ENCODE results near the gene CASS4.
A peak's percentile ranks its signal among the peaks of the same experiment; 100 is the strongest.
"Not testable (repeated sequence)": the region's sequence is repeated elsewhere in the genome, so short reads cannot be mapped to it uniquely, and the experiment has no call there.

CASS4 gene

GRCh38 chr20:56383334-56383733, 28.7 kb upstream of the CASS4 start:
- TF ChIP-seq CTCF (IDR thresholded peaks at IDR 0.05; ENCODE audit: borderline replicate concordance, insufficient read depth, low read depth, low read length) = no peak
- H3K4me3 ChIP-seq (ENCODE audit: low read depth, low read length) = no peak overlapping the region

- H3K4me3 ChIP-seq (ENCODE audit: low read depth, low read length) = no peak overlapping the region
- no peak for TF ChIP-seq CTCF (IDR thresholded peaks at IDR 0.05; ENCODE audit: borderline replicate concordance, insufficient read depth, low read depth, low read length)
Measured at GRCh38 chr20:56385130-56385529, 26.9 kb upstream of the CASS4 start.

DNA sequence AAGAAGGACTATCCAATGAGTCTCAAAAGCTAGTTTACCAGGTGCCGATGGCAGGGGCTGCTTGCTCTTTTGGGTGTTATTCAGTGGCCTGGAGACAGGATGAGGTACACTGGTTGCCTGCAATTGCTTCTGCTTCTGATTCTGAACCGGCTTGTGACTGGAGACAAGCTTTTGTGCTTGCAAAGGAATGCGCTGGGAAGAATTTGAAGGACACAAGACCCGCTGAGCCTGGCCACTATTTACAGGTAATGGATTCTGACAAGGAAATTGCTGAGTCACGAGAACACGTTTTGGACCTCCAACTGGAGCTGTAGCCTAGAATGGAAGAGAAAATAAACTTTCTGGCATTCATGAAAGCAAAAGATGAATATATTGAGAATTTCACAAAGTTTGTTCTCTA, 25.8 kb upstream of the CASS4 start:
- no peak for TF ChIP-seq CTCF (IDR thresholded peaks at IDR 0.05; ENCODE audit: borderline replicate concordance, insufficient read depth, low read depth, low read length)

DNA sequence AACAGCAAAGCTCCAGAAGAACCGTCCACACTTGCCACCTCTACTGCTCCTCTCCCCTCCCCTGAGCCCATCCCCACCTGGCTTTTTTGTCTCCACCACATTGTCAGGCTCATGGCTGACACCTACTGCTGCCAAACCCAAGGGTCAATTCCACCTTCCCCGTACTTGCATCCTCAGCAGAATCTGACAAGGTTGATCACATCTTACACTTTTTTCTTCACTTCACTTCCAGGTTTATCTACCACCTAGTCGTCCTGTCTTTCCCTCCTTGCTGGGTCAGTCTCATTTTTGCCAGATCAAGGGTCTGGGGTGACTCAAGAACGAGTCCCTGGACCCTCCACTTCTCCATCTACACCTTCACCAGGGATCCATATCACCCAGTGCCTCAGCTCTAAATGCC, 23.2 kb upstream of the CASS4 start:
- TF ChIP-seq CTCF (IDR thresholded peaks at IDR 0.05; ENCODE audit: borderline replicate concordance, insufficient read depth, low read depth, low read length) = no peak
- H3K4me3 ChIP-seq (ENCODE audit: low read depth, low read length) = no peak overlapping the region

More for the DNA sequence above, 25.8 kb upstream of the CASS4 start:
- no peak overlapping the region for H3K4me3 ChIP-seq (ENCODE audit: low read depth, low read length)

GRCh38 chr20:56389807-56390206, 22.3 kb upstream of the CASS4 start:
- H3K4me3 ChIP-seq (ENCODE audit: low read depth, low read length) = no peak overlapping the region
- TF ChIP-seq CTCF (IDR thresholded peaks at IDR 0.05; ENCODE audit: borderline replicate concordance, insufficient read depth, low read depth, low read length) = no peak

- H3K4me3 ChIP-seq (ENCODE audit: low read depth, low read length) = not testable (repeated sequence)
Measured at GRCh38 chr20:56390396-56390795, 21.7 kb upstream of the CASS4 start.

GRCh38 chr20:56391037-56391436, 21.0 kb upstream of the CASS4 start:
- peak overlapping the region; percentile 75 for H3K4me3 ChIP-seq (ENCODE audit: low read depth, low read length)
- TF ChIP-seq CTCF (IDR thresholded peaks at IDR 0.05; ENCODE audit: borderline replicate concordance, insufficient read depth, low read depth, low read length) = no peak

DNA sequence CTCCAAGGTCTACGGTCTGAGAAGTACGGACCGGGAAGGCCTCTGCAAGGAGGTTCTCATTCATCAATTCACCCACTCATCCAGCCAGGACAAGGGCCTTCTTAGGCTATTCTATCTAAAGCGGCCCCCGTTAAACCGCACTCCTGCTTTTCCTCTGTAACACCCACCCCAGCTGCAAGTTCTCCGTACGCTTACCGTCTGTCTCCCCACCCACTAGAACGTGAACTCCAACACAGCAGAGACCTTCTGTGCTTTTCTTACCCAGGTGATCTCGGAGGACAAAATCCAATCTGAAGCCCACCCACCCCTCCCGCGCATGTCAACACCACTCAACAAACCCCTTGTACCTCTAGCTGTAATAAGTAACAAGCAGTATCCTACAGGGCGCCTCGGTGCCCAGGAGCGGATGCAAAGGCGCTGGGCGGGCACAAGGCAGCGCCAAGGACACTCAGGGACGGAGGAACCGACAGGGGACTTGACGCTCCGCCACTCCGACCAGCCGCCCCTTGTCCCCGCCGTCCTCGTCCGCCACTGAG, 20.4 kb upstream of the CASS4 start:
- H3K4me3 ChIP-seq (ENCODE audit: low read depth, low read length) = peak overlapping the region; percentile 75
- TF ChIP-seq CTCF (IDR thresholded peaks at IDR 0.05; ENCODE audit: borderline replicate concordance, insufficient read depth, low read depth, low read length) = no peak
